Measurements from ENCODE around the gene FAT1.
A peak's percentile ranks its signal among the peaks of the same experiment; 100 is the strongest.

The FAT1 gene

GRCh38 chr4:186554539-186554913 is 169.1 kb downstream of the FAT1 start:
- H3K4me3 ChIP-seq: peak overlapping the region in 2 of 7 experiments; percentile 18 to 37

GRCh38 chr4:186553717-186554116 is 169.9 kb downstream of the FAT1 start:
- H3K27ac ChIP-seq: no peak overlapping the region
- no peak overlapping the region for H3K4me3 ChIP-seq

More at GRCh38 chr4:186554539-186554913, 169.1 kb downstream of the FAT1 start:
- H3K27ac ChIP-seq: no peak overlapping the region

GRCh38 chr4:186551849-186552248 is 171.8 kb downstream of the FAT1 start:
- H3K27ac ChIP-seq: no peak overlapping the region
- no peak overlapping the region for H3K4me3 ChIP-seq

GRCh38 chr4:186545436-186545835 is 178.2 kb downstream of the FAT1 start:
- Histone ChIP-seq H3K4me3 (no peak overlapping the region), H3K27ac (no peak overlapping the region)

- Histone ChIP-seq H3K4me3 (no peak overlapping the region), H3K27ac (no peak overlapping the region)
Observed at GRCh38 chr4:186543206-186543605, 180.4 kb downstream of the FAT1 start.

- Histone ChIP-seq H3K27ac (no peak overlapping the region), H3K4me3 (no peak overlapping the region)
Observed at GRCh38 chr4:186541801-186542200, 181.9 kb downstream of the FAT1 start.

GRCh38 chr4:186537843-186538521 is 185.7 kb downstream of the FAT1 start:
- Histone ChIP-seq H3K27ac (no peak overlapping the region), H3K4me3 (no peak overlapping the region)

All from skin epidermis (tissue), 12 donors.